A549 (cell line): ENCODE results near the gene CMC2. TPM values are rescaled to one million over a fixed set of nuclear protein-coding genes. Genes with fewer than 3 reads are reported as not detected.

Source experiments
- ATAC-seq, 2 experiments: fragments of 200-7000 bp in 1 of 2; fragments of >200 bp in 1 of 2; cut with Nextera tagmentation in 1 of 2; cut with Tn5 transposase in 1 of 2; 3 replicates each; pipeline versions ENCODE4 v1.8.0 to v1.9.1; 2018 to 2020; ENCODE audit warnings: mild to moderate bottlenecking in 1 of 2, moderate library complexity in 1 of 2
- CTCF ChIA-PET: fragments of 300-600 bp; sonication (Branson Sonifier 250); formaldehyde crosslinking; extraction: SDS; loops from one replicate; lab custom pipeline; 2021; ENCODE audit warnings: antibody characterized with exemption, inconsistent platforms; lab: Yijun Ruan, JAX
- POLR2A ChIA-PET: fragments of 350-600 bp; formaldehyde crosslinking; extraction: SDS; loops from one replicate; lab custom pipeline; 2021; ENCODE audit warnings: antibody characterized with exemption, inconsistent platforms; lab: Yijun Ruan, JAX
- DNase-seq, 2 experiments: peaks; one replicate each; pipeline versions ENCODE4 v3.0.0 to v3.0.0-alpha.2; 2011 to 2016; ENCODE audit warnings: low read depth in 1 of 2, low spot score in 1 of 2
- FAIRE-seq: peaks from 2 replicates; lab custom pipeline; 2011; peaks lifted over from hg19 to GRCh38; lab: Jason Lieb, UNC
- H3K27ac ChIP-seq, 2 experiments: fragments of >200 bp; sonication (Bioruptor Twin); formaldehyde crosslinking; 3 replicates each; pipeline ENCODE4 v1.5.1; 2016 to 2017
- H3K4me1 ChIP-seq: fragments of >200 bp; sonication (Bioruptor Twin); formaldehyde crosslinking; 3 replicates; pipeline ENCODE4 v1.6.1; 2016
- H3K4me2 ChIP-seq: fragments of >200 bp; sonication (Bioruptor Twin); formaldehyde crosslinking; 3 replicates; pipeline ENCODE4 v1.6.1; 2016
- H3K4me3 ChIP-seq: fragments of >200 bp; sonication (Bioruptor Twin); formaldehyde crosslinking; 3 replicates; pipeline ENCODE4 v1.5.1; 2016
- H3K9me3 ChIP-seq: fragments of >200 bp; sonication (Bioruptor Twin); formaldehyde crosslinking; 3 replicates; pipeline ENCODE4 v1.6.1; 2016
- CEBPB ChIP-seq, 2 experiments: fragments of >200 bp in 1 of 2; sonication (Bioruptor Twin) in 1 of 2; formaldehyde crosslinking in 1 of 2; IDR thresholded peaks; 2 replicates each; pipeline ENCODE4 v1.6.1; 2012 to 2016
- CHD4 ChIP-seq: fragments of 200-600 bp; sonication (generic); IDR thresholded peaks from 2 replicates; pipeline ENCODE4 v1.6.1; 2016; ENCODE audit warnings: antibody characterized with exemption, mild to moderate bottlenecking, borderline replicate concordance
- EHF ChIP-seq: fragments of 250-450 bp; sonication (Bioruptor Pico); IDR thresholded peaks from 2 replicates; pipeline ENCODE4 v1.5.0; 2020; ENCODE audit warnings: mild to moderate bottlenecking
- EHMT2 ChIP-seq: fragments of 200-600 bp; sonication (generic); IDR thresholded peaks from 2 replicates; pipeline ENCODE4 v1.6.1; 2016; ENCODE audit warnings: antibody characterized with exemption, low read depth, mild to moderate bottlenecking, moderate library complexity
- ESRRA ChIP-seq: fragments of 150-350 bp; IDR thresholded peaks from 2 replicates; pipeline ENCODE4 v1.6.1; 2014; ENCODE audit warnings: mild to moderate bottlenecking, low read length, borderline replicate concordance
- FOSL2 ChIP-seq, 2 experiments: fragments of 450-650 bp in 1 of 2; fragments of >200 bp in 1 of 2; sonication (Bioruptor Twin) in 1 of 2; formaldehyde crosslinking; IDR thresholded peaks; 2 replicates each; pipeline versions ENCODE4 v1.5.0 to v1.6.1; 2016 to 2020; ENCODE audit warnings: mild to moderate bottlenecking in 1 of 2, moderate library complexity in 1 of 2
- GATA3 ChIP-seq: IDR thresholded peaks from 2 replicates; pipeline ENCODE4 v1.6.1; 2012; ENCODE audit warnings: borderline replicate concordance
- HEYL ChIP-seq: fragments of 250-450 bp; sonication (Bioruptor Pico); IDR thresholded peaks from 2 replicates; pipeline ENCODE4 v1.8.0; 2021; ENCODE audit warnings: mild to moderate bottlenecking, moderate library complexity
- HOXA7 ChIP-seq: fragments of 250-450 bp; sonication (Bioruptor Pico); IDR thresholded peaks from 2 replicates; pipeline ENCODE4 v1.5.0; 2020; ENCODE audit warnings: mild to moderate bottlenecking, moderate library complexity
- HOXB13 ChIP-seq: fragments of 250-450 bp; sonication (Bioruptor Pico); IDR thresholded peaks from 2 replicates; pipeline ENCODE4 v1.5.0; 2020; ENCODE audit warnings: low read depth, mild to moderate bottlenecking, moderate library complexity
- HOXB5 ChIP-seq: fragments of 250-450 bp; sonication (Bioruptor Pico); IDR thresholded peaks from 2 replicates; pipeline ENCODE4 v1.5.0; 2020; ENCODE audit warnings: mild to moderate bottlenecking, moderate library complexity
- JUN ChIP-seq, 2 experiments: fragments of >200 bp; sonication (Bioruptor Twin); formaldehyde crosslinking; IDR thresholded peaks; 2 replicates in 1 of 2; 3 replicates in 1 of 2; pipeline ENCODE4 v1.6.1; 2016 to 2017
- JUNB ChIP-seq: fragments of >200 bp; sonication (Bioruptor Twin); formaldehyde crosslinking; IDR thresholded peaks from 2 replicates; pipeline ENCODE4 v1.6.1; 2016
- KDM1A ChIP-seq: fragments of 200-600 bp; sonication (generic); IDR thresholded peaks from 2 replicates; pipeline ENCODE4 v1.6.1; 2016; ENCODE audit warnings: low read depth, mild to moderate bottlenecking
- KDM5A ChIP-seq: fragments of 200-600 bp; sonication (generic); IDR thresholded peaks from 2 replicates; pipeline ENCODE4 v1.6.1; 2016; ENCODE audit warnings: antibody characterized with exemption, mild to moderate bottlenecking
- MAFK ChIP-seq: fragments of 450-650 bp; IDR thresholded peaks from 2 replicates; pipeline ENCODE4 v1.6.1; 2014; ENCODE audit not compliant: partially characterized antibody
- NFE2L2 ChIP-seq: fragments of 150-350 bp; conservative IDR thresholded peaks from 2 replicates; pipeline ENCODE4 v1.6.1; 2014; ENCODE audit warnings: low read length
- NPAS2 ChIP-seq: fragments of 250-450 bp; sonication (Bioruptor Pico); IDR thresholded peaks from 2 replicates; pipeline ENCODE4 v1.8.0; 2022; ENCODE audit warnings: mild to moderate bottlenecking, moderate library complexity, borderline replicate concordance
- NR3C1 ChIP-seq: fragments of >200 bp; sonication (Bioruptor Twin); formaldehyde crosslinking; IDR thresholded peaks from 3 replicates; pipeline ENCODE4 v1.6.1; 2017
- POLR2A ChIP-seq: IDR thresholded peaks from 2 replicates; pipeline ENCODE4 v1.6.1; 2012; ENCODE audit warnings: mild to moderate bottlenecking, low read length
- POLR2AphosphoS2 ChIP-seq: conservative IDR thresholded peaks from 2 replicates; pipeline ENCODE4 v1.6.1; 2012; ENCODE audit warnings: low read length, improper control_type of control experiment, inconsistent platforms
- RARB ChIP-seq: fragments of 250-450 bp; sonication (Bioruptor Pico); IDR thresholded peaks from 2 replicates; pipeline ENCODE4 v1.8.0; 2021; ENCODE audit warnings: mild to moderate bottlenecking, moderate library complexity
- RNF2 ChIP-seq: fragments of 200-600 bp; sonication (generic); IDR thresholded peaks from 2 replicates; pipeline ENCODE4 v1.6.1; 2016; ENCODE audit warnings: low read depth, mild to moderate bottlenecking, antibody characterized with exemption, moderate library complexity, borderline replicate concordance
- TFCP2L1 ChIP-seq: fragments of 250-450 bp; sonication (Bioruptor Pico); IDR thresholded peaks from 2 replicates; pipeline ENCODE4 v1.5.0; 2021; ENCODE audit warnings: mild to moderate bottlenecking
- TP53 ChIP-seq: fragments of 250-450 bp; sonication (Bioruptor Pico); IDR thresholded peaks from 2 replicates; pipeline ENCODE4 v1.5.0; 2021; ENCODE audit warnings: mild to moderate bottlenecking, moderate library complexity
- ZFP36 ChIP-seq: fragments of 450-650 bp; IDR thresholded peaks from 2 replicates; pipeline ENCODE4 v1.6.1; 2014; ENCODE audit warnings: borderline replicate concordance; ENCODE audit not compliant: partially characterized antibody
- ZSCAN20 ChIP-seq: fragments of 250-450 bp; sonication (Bioruptor Pico); IDR thresholded peaks from 2 replicates; pipeline ENCODE4 v1.8.0; 2022; ENCODE audit warnings: mild to moderate bottlenecking, moderate library complexity
- WGBS: methylation state at CpG from one replicate; pipeline ENCODE4 v1.1.6; 2017; ENCODE audit errors: missing lambda C conversion rate; 5-methylcytosine and 5-hydroxymethylcytosine counted together
- polyA minus RNA-seq: library from RNA; depleted of rRNA, polyadenylated mRNA; stranded (reverse); fragments of >200 nt; gene quantifications from 2 replicates; pipeline ENCODE4 v1.2.3, GENCODE V29; 2011; rRNA and poly(A)+ RNA removed
- polyA plus RNA-seq, 4 experiments: library from polyadenylated mRNA; depleted of rRNA in 3 of 4; stranded (reverse); fragments of >200 nt; fragmentation: RNase III in 1 of 4; extraction: RNeasy Plus Mini Kit Qiagen cat#74134 plus additional on column Dnase treatment in 1 of 4; gene quantifications; 2 replicates in 3 of 4; 3 replicates in 1 of 4; pipeline ENCODE4 v1.2.3, GENCODE V29; 2011 to 2017
- TF ChIP-seq, protein P1 (sequence below): fragments of >200 bp; sonication (Bioruptor Twin); formaldehyde crosslinking; IDR thresholded peaks from 3 replicates; pipeline ENCODE4 v1.6.1; 2016
- TF ChIP-seq, protein P2 (sequence below): IDR thresholded peaks from 2 replicates; pipeline ENCODE4 v1.6.1; 2012
- TF ChIP-seq, protein P3 (sequence below): fragments of 200-600 bp; sonication (generic); IDR thresholded peaks from 2 replicates; pipeline ENCODE4 v1.6.1; 2016; ENCODE audit warnings: antibody characterized with exemption, mild to moderate bottlenecking, moderate library complexity
- TF ChIP-seq, protein P4 (sequence below): fragments of 250-450 bp; sonication (Bioruptor Pico); IDR thresholded peaks from 2 replicates; pipeline ENCODE4 v1.5.0; 2021; ENCODE audit warnings: mild to moderate bottlenecking, moderate library complexity, borderline replicate concordance
- TF ChIP-seq, protein P5 (sequence below): fragments of 250-450 bp; sonication (Bioruptor Pico); IDR thresholded peaks from 2 replicates; pipeline ENCODE4 v1.5.0; 2020; ENCODE audit warnings: low read depth, mild to moderate bottlenecking, moderate library complexity

Gene CMC2
- polyA plus RNA-seq (2011; rRNA removed) (185 and 207 TPM in 2 replicates), polyA plus RNA-seq (2017; fragmentation: RNase III; extraction: RNeasy Plus Mini Kit Qiagen cat#74134 plus additional on column Dnase treatment) (136 to 143 TPM (median 141 TPM) in 3 replicates), polyA minus RNA-seq (17.3 and 18.5 TPM in 2 replicates)
- 175 and 179 TPM in 2 replicates for polyA plus RNA-seq (2012; cell fraction: cytosol; rRNA removed)
- 72.0 and 85.7 TPM in 2 replicates for polyA plus RNA-seq (2012; cell fraction: nucleus; rRNA removed)

DNA sequence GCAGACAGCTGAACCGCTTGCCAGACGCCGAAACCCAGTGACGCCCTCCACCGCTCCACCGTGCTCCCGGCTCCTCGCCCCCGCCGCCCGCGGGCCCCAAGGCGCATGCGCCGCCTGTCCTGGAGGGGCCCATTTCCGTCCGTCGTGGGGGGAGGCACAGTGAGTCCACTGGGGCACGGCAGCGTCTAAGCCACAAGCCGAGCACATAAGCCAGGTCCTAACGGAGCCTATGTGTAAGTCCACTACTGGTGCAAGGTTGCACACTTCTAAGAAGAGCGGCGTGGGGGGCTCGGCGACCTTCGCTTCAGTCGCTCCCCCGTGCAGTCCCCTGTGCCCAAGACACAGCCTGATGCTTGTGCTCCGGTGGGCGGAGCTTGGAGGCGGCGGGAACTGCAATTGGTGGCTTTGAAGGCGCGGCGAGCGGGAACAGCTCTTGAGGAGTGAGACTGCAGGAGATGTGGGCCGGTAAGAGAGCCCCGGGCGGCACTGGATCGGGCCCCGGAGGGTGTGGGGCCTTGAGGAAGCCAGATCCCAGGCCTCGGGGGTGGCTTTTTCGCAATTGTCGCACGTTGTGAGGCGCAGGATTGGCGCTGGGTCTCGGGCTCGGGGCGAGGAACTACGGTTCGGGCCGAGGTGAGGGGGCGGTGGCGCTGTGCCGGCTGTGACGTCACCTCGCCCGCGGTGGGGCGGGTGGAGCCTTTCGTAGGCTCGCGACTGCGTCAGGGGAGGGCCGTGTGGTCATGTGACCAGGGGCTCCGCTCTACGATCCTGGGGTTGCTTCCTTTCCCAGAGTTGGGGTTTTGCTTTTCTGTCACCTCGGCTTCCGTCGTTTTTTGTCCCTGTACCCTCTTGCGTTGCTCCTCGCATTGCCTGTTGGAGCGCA lies at the start of gene CMC2, which contains the start of gene CENPN:
TSS of gene CMC2 (minus strand) at position 73 of the 883 bp plus-strand sequence. CDS start 9,491 bp downstream, outside the sequence.
TSS of gene CENPN (plus strand) at position 402 of the 883 bp plus-strand sequence. CDS start 4,726 bp downstream, outside the sequence.
- peak; percentile 93 to 99 for DNase-seq
- no peak for FAIRE-seq
- under 1% methylated on average over 27 of the region's 75 CpGs for WGBS
- H3K9me3 ChIP-seq = no peaks in the 10 kb centered on the region
- H3K4me2 ChIP-seq = peak within 1 kb of the TSS; percentile 96
- peak; percentile 91 to 95 for ATAC-seq
- H3K4me1 ChIP-seq = peaks cover 19% of the 10 kb centered on the region
- ChIA-PET CTCF (interaction anchor here (0.6 to 1.4 kb wide), 4 partner anchors 18 to 233 kb away, joined by 3 to 8 read pairs (median 3); partner anchors contain the start of gene ATMIN), POLR2A (interaction anchor here (0.5 to 1.0 kb wide), 5 partner anchors 10 to 1407 kb away, joined by 3 to 8 read pairs (median 5); partner anchors contain the start of genes C16orf46 and MAF)
- H3K4me3 ChIP-seq = peak within 1 kb of the TSS; percentile 96
- H3K27ac ChIP-seq = peak within 1 kb of the TSS; percentile 94 to 95
- TF ChIP-seq, protein P1, sequence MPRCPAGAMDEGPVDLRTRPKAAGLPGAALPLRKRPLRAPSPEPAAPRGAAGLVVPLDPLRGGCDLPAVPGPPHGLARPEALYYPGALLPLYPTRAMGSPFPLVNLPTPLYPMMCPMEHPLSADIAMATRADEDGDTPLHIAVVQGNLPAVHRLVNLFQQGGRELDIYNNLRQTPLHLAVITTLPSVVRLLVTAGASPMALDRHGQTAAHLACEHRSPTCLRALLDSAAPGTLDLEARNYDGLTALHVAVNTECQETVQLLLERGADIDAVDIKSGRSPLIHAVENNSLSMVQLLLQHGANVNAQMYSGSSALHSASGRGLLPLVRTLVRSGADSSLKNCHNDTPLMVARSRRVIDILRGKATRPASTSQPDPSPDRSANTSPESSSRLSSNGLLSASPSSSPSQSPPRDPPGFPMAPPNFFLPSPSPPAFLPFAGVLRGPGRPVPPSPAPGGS = no peak; the same call in 2 of the 3 replicates
- TF ChIP-seq KDM1A (no peak), CHD4 (no peak), HOXA7 (CRISPR knock-in tag) (no peak), JUN (IDR thresholded peaks at IDR 0.05) (peak; percentile 17 to 72; a peak in 3 of 5 replicates), RARB (no peak), TFCP2L1 (CRISPR knock-in tag) (0 out of 2 replicates have a peak, but pooled peaks have one; percentile 40), ESRRA (no peak), GATA3 (peak; percentile 93), TP53 (0 out of 2 replicates have a peak, but pooled peaks have one; percentile 6), EHMT2 (no peak), HEYL (no peak), RNF2 (no peak), KDM5A (no peak), NR3C1 (no peak), NPAS2 (CRISPR knock-in tag) (no peak), ZSCAN20 (CRISPR knock-in tag) (no peak), HOXB5 (no peak), FOSL2 (IDR thresholded peaks at IDR 0.05) (no peak), FOSL2 (CRISPR knock-in tag; IDR thresholded peaks at IDR 0.05) (peak; percentile 55), EHF (CRISPR knock-in tag) (no peak), CEBPB (IDR thresholded peaks at IDR 0.05) (no peak), JUNB (no peak), POLR2A (peak; percentile 63), NFE2L2 (no peak), HOXB13 (CRISPR knock-in tag) (no peak), ZFP36 (no peak), POLR2AphosphoS2 (no peak), MAFK (no peak)
- TF ChIP-seq, protein P2, sequence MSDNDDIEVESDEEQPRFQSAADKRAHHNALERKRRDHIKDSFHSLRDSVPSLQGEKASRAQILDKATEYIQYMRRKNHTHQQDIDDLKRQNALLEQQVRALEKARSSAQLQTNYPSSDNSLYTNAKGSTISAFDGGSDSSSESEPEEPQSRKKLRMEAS = peak; percentile 79
- TF ChIP-seq, protein P3, sequence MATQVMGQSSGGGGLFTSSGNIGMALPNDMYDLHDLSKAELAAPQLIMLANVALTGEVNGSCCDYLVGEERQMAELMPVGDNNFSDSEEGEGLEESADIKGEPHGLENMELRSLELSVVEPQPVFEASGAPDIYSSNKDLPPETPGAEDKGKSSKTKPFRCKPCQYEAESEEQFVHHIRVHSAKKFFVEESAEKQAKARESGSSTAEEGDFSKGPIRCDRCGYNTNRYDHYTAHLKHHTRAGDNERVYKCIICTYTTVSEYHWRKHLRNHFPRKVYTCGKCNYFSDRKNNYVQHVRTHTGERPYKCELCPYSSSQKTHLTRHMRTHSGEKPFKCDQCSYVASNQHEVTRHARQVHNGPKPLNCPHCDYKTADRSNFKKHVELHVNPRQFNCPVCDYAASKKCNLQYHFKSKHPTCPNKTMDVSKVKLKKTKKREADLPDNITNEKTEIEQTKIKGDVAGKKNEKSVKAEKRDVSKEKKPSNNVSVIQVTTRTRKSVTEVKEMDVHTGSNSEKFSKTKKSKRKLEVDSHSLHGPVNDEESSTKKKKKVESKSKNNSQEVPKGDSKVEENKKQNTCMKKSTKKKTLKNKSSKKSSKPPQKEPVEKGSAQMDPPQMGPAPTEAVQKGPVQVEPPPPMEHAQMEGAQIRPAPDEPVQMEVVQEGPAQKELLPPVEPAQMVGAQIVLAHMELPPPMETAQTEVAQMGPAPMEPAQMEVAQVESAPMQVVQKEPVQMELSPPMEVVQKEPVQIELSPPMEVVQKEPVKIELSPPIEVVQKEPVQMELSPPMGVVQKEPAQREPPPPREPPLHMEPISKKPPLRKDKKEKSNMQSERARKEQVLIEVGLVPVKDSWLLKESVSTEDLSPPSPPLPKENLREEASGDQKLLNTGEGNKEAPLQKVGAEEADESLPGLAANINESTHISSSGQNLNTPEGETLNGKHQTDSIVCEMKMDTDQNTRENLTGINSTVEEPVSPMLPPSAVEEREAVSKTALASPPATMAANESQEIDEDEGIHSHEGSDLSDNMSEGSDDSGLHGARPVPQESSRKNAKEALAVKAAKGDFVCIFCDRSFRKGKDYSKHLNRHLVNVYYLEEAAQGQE = no peak
- TF ChIP-seq, protein P4, sequence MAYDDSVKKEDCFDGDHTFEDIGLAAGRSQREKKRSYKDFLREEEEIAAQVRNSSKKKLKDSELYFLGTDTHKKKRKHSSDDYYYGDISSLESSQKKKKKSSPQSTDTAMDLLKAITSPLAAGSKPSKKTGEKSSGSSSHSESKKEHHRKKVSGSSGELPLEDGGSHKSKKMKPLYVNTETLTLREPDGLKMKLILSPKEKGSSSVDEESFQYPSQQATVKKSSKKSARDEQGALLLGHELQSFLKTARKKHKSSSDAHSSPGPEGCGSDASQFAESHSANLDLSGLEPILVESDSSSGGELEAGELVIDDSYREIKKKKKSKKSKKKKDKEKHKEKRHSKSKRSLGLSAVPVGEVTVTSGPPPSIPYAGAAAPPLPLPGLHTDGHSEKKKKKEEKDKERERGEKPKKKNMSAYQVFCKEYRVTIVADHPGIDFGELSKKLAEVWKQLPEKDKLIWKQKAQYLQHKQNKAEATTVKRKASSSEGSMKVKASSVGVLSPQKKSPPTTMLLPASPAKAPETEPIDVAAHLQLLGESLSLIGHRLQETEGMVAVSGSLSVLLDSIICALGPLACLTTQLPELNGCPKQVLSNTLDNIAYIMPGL (CRISPR knock-in tag) = no peak
- TF ChIP-seq, protein P5, sequence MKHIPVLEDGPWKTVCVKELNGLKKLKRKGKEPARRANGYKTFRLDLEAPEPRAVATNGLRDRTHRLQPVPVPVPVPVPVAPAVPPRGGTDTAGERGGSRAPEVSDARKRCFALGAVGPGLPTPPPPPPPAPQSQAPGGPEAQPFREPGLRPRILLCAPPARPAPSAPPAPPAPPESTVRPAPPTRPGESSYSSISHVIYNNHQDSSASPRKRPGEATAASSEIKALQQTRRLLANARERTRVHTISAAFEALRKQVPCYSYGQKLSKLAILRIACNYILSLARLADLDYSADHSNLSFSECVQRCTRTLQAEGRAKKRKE = no peak
